Left ventricle myocardium superior (tissue), 1 donor: Measurements from ENCODE around the gene RAB11A. TPM values are rescaled to one million over a fixed set of nuclear protein-coding genes. Genes with fewer than 3 reads are reported as not detected.

Experiments
- ATAC-seq: fragments of 200-7000 bp; cut with Tn5 transposase; one replicate; pipeline ENCODE4 v1.9.1; 2020; ENCODE audit warnings: mild to moderate bottlenecking, moderate library complexity
- DNase-seq: peaks from one replicate; pipeline ENCODE4 v3.0.0-alpha.2; 2020
- intact Hi-C: fragments of 100-400 bp; cut with micrococcal nuclease; formaldehyde crosslinking; loops from one replicate; pipeline ENCODE4 v1.11.0; 2022
- total RNA-seq: library from RNA; stranded (reverse); fragmentation: NEBNext Ultra II Directional; extraction: Animal tissue kit (Norgen Biotek cat#: 25700); gene quantifications from one replicate; pipeline ENCODE4 v1.2.1, GENCODE V29; 2021
- donor health status: DM: no; HTN: yes; CAD: no; lungs with severe emphysema.

RAB11A gene
- total RNA-seq, 1 donor from 2014 or later = 137 TPM

GRCh38 chr15:65926459-65926858 is 57.2 kb downstream of the RAB11A start:
- DNase-seq = no peak
- intact Hi-C loops = no loop called here
- ATAC-seq = no peak

- no peak for DNase-seq
- intact Hi-C loops = no loop called here
- ATAC-seq = no peak
Measured at GRCh38 chr15:65926899-65927298, 57.6 kb downstream of the RAB11A start.

- ATAC-seq (no peak), DNase-seq (no peak)
- intact Hi-C loops = no loop called here
Measured at GRCh38 chr15:65927545-65927944, 58.3 kb downstream of the RAB11A start.

- no peak for DNase-seq
- no peak for ATAC-seq
- intact Hi-C loops = no loop called here
Measured at GRCh38 chr15:65929573-65929972, 60.3 kb downstream of the RAB11A start.

- DNase-seq (no peak), ATAC-seq (no peak)
- intact Hi-C loops = no loop called here
Measured at GRCh38 chr15:65930134-65930533, 60.8 kb downstream of the RAB11A start.

- ATAC-seq = no peak
Measured at GRCh38 chr15:65931221-65931620, 61.9 kb downstream of the RAB11A start.

GRCh38 chr15:65935391-65935790 is 66.1 kb downstream of the RAB11A start:
- DNase-seq (no peak), ATAC-seq (no peak)
- intact Hi-C loops = no loop called here

More at GRCh38 chr15:65931221-65931620, 61.9 kb downstream of the RAB11A start:
- no peak for DNase-seq
- intact Hi-C loops = no loop called here

GRCh38 chr15:65936282-65936681 is 67.0 kb downstream of the RAB11A start:
- DNase-seq = no peak
- intact Hi-C loops = no loop called here
- no peak for ATAC-seq

GRCh38 chr15:65937054-65937453 is 67.8 kb downstream of the RAB11A start:
- no peak for DNase-seq
- peak; percentile 71 for ATAC-seq
- intact Hi-C loops = no loop called here

- ATAC-seq (no peak), DNase-seq (no peak)
- intact Hi-C loops = no loop called here
Measured at GRCh38 chr15:65937476-65937875, 68.2 kb downstream of the RAB11A start.

- no peak for DNase-seq
- intact Hi-C loops = no loop called here
- ATAC-seq = no peak
Measured at GRCh38 chr15:65938604-65939003, 69.3 kb downstream of the RAB11A start.

- DNase-seq = peak; percentile 56
- peak; percentile 82 for ATAC-seq
- intact Hi-C loops = no loop called here
Measured at GRCh38 chr15:65939901-65940617, 70.8 kb downstream of the RAB11A start.

- peak; percentile 65 for ATAC-seq
- DNase-seq = no peak
- intact Hi-C loops = no loop called here
Measured at GRCh38 chr15:65940618-65940909, 71.3 kb downstream of the RAB11A start.

Other genes starting within 250 kb of the RAB11A start
- 1.7 TPM for gene SLC24A1, start 247.6 kb upstream of the RAB11A start, total RNA-seq
- 14.0 TPM for gene DENND4A, start 77.2 kb upstream of the RAB11A start, total RNA-seq